ENCODE measurements around the gene DOK7.
A peak's percentile ranks its signal among the peaks of the same experiment; 100 is the strongest.
"Not testable (repeated sequence)": the region's sequence is repeated elsewhere in the genome, so short reads cannot be mapped to it uniquely, and the experiment has no call there.

Gene DOK7

GRCh38 chr4:3442959-3443749 lies 20.0 kb upstream of the DOK7 start:
- peak; percentile 72 for DNase-seq (ENCODE audit: low read depth, low spot score)

GRCh38 chr4:3443750-3444309 lies 19.3 kb upstream of the DOK7 start:
- DNase-seq (ENCODE audit: low read depth, low spot score), result no peak

GRCh38 chr4:3444351-3445110 lies 18.6 kb upstream of the DOK7 start:
- DNase-seq (ENCODE audit: low read depth, low spot score), result no peak

- DNase-seq (ENCODE audit: low read depth, low spot score), result no peak
These were observed 17.8 kb upstream of the DOK7 start for GRCh38 chr4:3445111-3445820.

- DNase-seq (ENCODE audit: low read depth, low spot score), result no peak
These were observed 17.1 kb upstream of the DOK7 start for GRCh38 chr4:3445829-3446545.

- no peak for DNase-seq (ENCODE audit: low read depth, low spot score)
These were observed 16.3 kb upstream of the DOK7 start for GRCh38 chr4:3446631-3447320.

GRCh38 chr4:3447431-3448395 lies 15.4 kb upstream of the DOK7 start:
- DNase-seq (ENCODE audit: low read depth, low spot score), result no peak

- no peak for DNase-seq (ENCODE audit: low read depth, low spot score)
These were observed 14.0 kb upstream of the DOK7 start for GRCh38 chr4:3449047-3449573.

- no peak for DNase-seq (ENCODE audit: low read depth, low spot score)
These were observed 13.3 kb upstream of the DOK7 start for GRCh38 chr4:3449574-3450534.

GRCh38 chr4:3450643-3451042 lies 12.5 kb upstream of the DOK7 start:
- no peak for DNase-seq (ENCODE audit: low read depth, low spot score)

GRCh38 chr4:3451956-3452355 lies 11.2 kb upstream of the DOK7 start:
- DNase-seq (ENCODE audit: low read depth, low spot score), result no peak

GRCh38 chr4:3452376-3452775 lies 10.7 kb upstream of the DOK7 start:
- peak; percentile 60 for DNase-seq (ENCODE audit: low read depth, low spot score)

- DNase-seq (ENCODE audit: low read depth, low spot score), result not testable (repeated sequence)
These were observed 7.5 kb upstream of the DOK7 start for GRCh38 chr4:3455596-3455995.

- DNase-seq (ENCODE audit: low read depth, low spot score), result no peak
These were observed 4.7 kb upstream of the DOK7 start for GRCh38 chr4:3458371-3458770.

- not testable (repeated sequence) for DNase-seq (ENCODE audit: low read depth, low spot score)
These were observed 4.0 kb upstream of the DOK7 start for GRCh38 chr4:3459156-3459555.

- DNase-seq (ENCODE audit: low read depth, low spot score), result no peak
These were observed 2.2 kb upstream of the DOK7 start for GRCh38 chr4:3460926-3461325.

- DNase-seq (ENCODE audit: low read depth, low spot score), result no peak
These were observed 1.4 kb upstream of the DOK7 start for GRCh38 chr4:3461515-3462291.

All from ELF-1 (cell line).